ENCODE measurements around the gene RNF214. TPM values are rescaled to one million over a fixed set of nuclear protein-coding genes. Genes with fewer than 3 reads are reported as not detected.

RNF214 gene
- total RNA-seq = 1 to 10 TPM; 8.6 to 9.7 TPM

GRCh38 chr11:117232092-117232878 lies at the start of gene RNF214:
Gene RNF214 (plus strand): TSS chr11:117232671. CDS start chr11:117234273, 1,602 bp downstream.

GRCh38 chr11:117199053-117199915 lies 33.2 kb upstream of the RNF214 start, which contains the start of gene TAGLN:
Gene TAGLN (plus strand): TSS chr11:117199370. CDS start chr11:117203014, 3,644 bp downstream.

GRCh38 chr11:117231842-117232091 lies 704 bp upstream of the RNF214 start, which contains the start of gene PCSK7:
Gene PCSK7 (minus strand): TSS chr11:117232073. CDS start chr11:117229844, 2,229 bp downstream.

GRCh38 chr11:117290809-117291396 lies 58.4 kb downstream of the RNF214 start, which contains the start of gene BACE1-AS:
Gene BACE1-AS (plus strand): TSS chr11:117291346.

GRCh38 chr11:117316197-117316961 lies 83.9 kb downstream of the RNF214 start, which contains the start of gene BACE1:
Gene BACE1 (minus strand): TSS chr11:117316256. CDS start chr11:117315795, 461 bp downstream.

GRCh38 chr11:117327567-117328374 lies 95.3 kb downstream of the RNF214 start, which contains the start of gene CEP164:
Gene CEP164 (plus strand): TSS chr11:117327854. CDS start chr11:117338587, 10,733 bp downstream.

Small RNA genes lying within 50 kb of the gene (small RNA-seq; reads per million reads assigned to genes)
- gene RF00564 = 0 reads per million in 2 donors

Other genes with a start within 250 kb of the RNF214 start
- 10 to 100 TPM; 16.0 to 19.3 TPM for gene SIK3, start 134.2 kb upstream of the RNF214 start, total RNA-seq
- 100 to 1,000 TPM; 103 to 171 TPM for gene PAFAH1B2, start 88.4 kb upstream of the RNF214 start, total RNA-seq
- gene SIDT2, start 53.9 kb upstream of the RNF214 start, total RNA-seq = 10 to 100 TPM; 21.0 to 27.5 TPM
- gene TAGLN, start 33.3 kb upstream of the RNF214 start, total RNA-seq = 10 to 100 TPM in 1 of 2 donors, 1 to 10 TPM in 1; 2.1 to 35.3 TPM
- gene PCSK7, start 598 bp upstream of the RNF214 start, total RNA-seq = 10 to 100 TPM; 32.3 to 39.0 TPM
- gene BACE1-AS, start 58.7 kb downstream of the RNF214 start, total RNA-seq = 1 to 10 TPM; 2.7 to 4.1 TPM
- gene BACE1, start 83.6 kb downstream of the RNF214 start, total RNA-seq = 10 to 100 TPM; 16.5 to 17.3 TPM
- 10 to 100 TPM; 21.7 to 26.6 TPM for gene CEP164, start 95.2 kb downstream of the RNF214 start, total RNA-seq

Data from melanocyte of skin (primary cell).